Heart right ventricle (tissue), 16 donors: ENCODE results near the gene NAV3. TPM values are rescaled to one million over a fixed set of nuclear protein-coding genes. Genes with fewer than 3 reads are reported as not detected.

Experiments used
- ATAC-seq, 8 donors: fragments of 200-7000 bp; cut with Tn5 transposase; one replicate each; pipeline ENCODE4 v1.9.1; 2020; ENCODE audit warnings: mild to moderate bottlenecking in 8 of 8, moderate library complexity in 8 of 8, moderate number of reproducible peaks in 1 of 8
- DNase-seq, 2 donors: peaks; one replicate each; pipeline ENCODE4 v3.0.0-alpha.2; 2020
- H3K27ac ChIP-seq, 10 donors: fragments of 200-600 bp; sonication (generic) in 2 of 10; one replicate each; pipeline versions ENCODE4 v1.5.0 to v1.8.0; 2020 to 2022; ENCODE audit warnings: mild to moderate bottlenecking in 3 of 10
- H3K27me3 ChIP-seq, 7 donors: fragments of 200-600 bp; one replicate each; pipeline ENCODE4 v1.8.0; 2021 to 2022; ENCODE audit warnings: mild to moderate bottlenecking in 2 of 7
- H3K36me3 ChIP-seq, 9 donors: fragments of 200-600 bp; sonication (generic) in 1 of 9; one replicate each; pipeline versions ENCODE4 v1.5.0 to v1.8.0; 2020 to 2022; ENCODE audit warnings: mild to moderate bottlenecking in 2 of 9
- H3K4me1 ChIP-seq, 9 donors: fragments of 200-600 bp; sonication (generic) in 1 of 9; one replicate each; pipeline versions ENCODE4 v1.5.0 to v1.8.0; 2020 to 2022; ENCODE audit warnings: mild to moderate bottlenecking in 4 of 9
- H3K4me3 ChIP-seq, 10 donors: fragments of 200-600 bp; sonication (generic) in 2 of 10; one replicate each; pipeline versions ENCODE4 v1.5.0 to v1.8.0; 2020 to 2022; ENCODE audit warnings: mild to moderate bottlenecking in 7 of 10, moderate library complexity in 2 of 10
- H3K9me3 ChIP-seq, 11 donors: fragments of 200-600 bp in 10 of 11; sonication (generic) in 2 of 11; one replicate each; pipeline versions ENCODE4 v1.5.0 to v1.8.0; 2013 to 2022; ENCODE audit warnings: mild to moderate bottlenecking in 2 of 11, control low read depth in 1 of 11, moderate library complexity in 1 of 11
- WGBS, 2 donors: extraction: QIAGEN DNeasy Blood & Tissue Kit; methylation state at CpG; one replicate each; pipeline ENCODE4 v1.1.7; 2013; ENCODE audit warnings: inconsistent platforms in 1 of 2; 5-methylcytosine and 5-hydroxymethylcytosine counted together
- intact Hi-C, 10 donors: fragments of 100-400 bp; cut with DNase I; formaldehyde crosslinking; loops; one replicate each; pipeline versions ENCODE4 v1.11.1 to v1.14.2; 2022
- polyA plus RNA-seq, 2 donors: library from polyadenylated mRNA; stranded (reverse); fragments of 200-250 nt; gene quantifications; one replicate each; pipeline ENCODE4 v1.2.3, GENCODE V29; 2013
- total RNA-seq, 10 donors: library from RNA; stranded (reverse); fragmentation: NEBNext Ultra II Directional in 3 of 10; extraction: Animal tissue kit (Norgen Biotek cat#: 25700) in 3 of 10; gene quantifications; one replicate each; pipeline versions ENCODE4 v1.2.1 to v1.2.4, GENCODE V29; 2021 to 2023
- TF ChIP-seq, protein P1 (sequence below), 9 donors: fragments of 200-600 bp; sonication (generic) in 2 of 9; IDR thresholded peaks; one replicate each; pipeline versions ENCODE4 v1.5.0 to v1.8.0; 2021 to 2022; ENCODE audit warnings: antibody characterized with exemption in 9 of 9, mild to moderate bottlenecking in 5 of 9, moderate library complexity in 1 of 9
- donor health status: Arrhythmogenic right ventricular cardiomyopathy.
- donor health status: ischemic (EF 13 %, LVEDD 7.1; RV severe dilation, severe dysfunction).
- donor health status: healthy with polysubstance abuse.
- donor health status: DM: no; HTN: yes; CAD: no.
- donor health status: DM: no; HTN: no; CAD: no.
- donor health status: ischemic (EF 25% LVEDD 6.9; RV normal size, moderate dysfunction).
- donor health status: ischemic (EF 25% LVEDD 5.7; RV mildly dilated, moderate dysfunction).
- donor health status: healthy.
- donor health status: DM: yes; HTN: yes; CAD: no.
- donor health status: Ischemic cardiomyopathy.
- donor health status: ischemic (EF 35%, LVEDD 5.7; RV mildly dilated, moderate dysfunction).
- donor health status: nonischemic (EF 11% LVEDD 7.7; RV severe dilation, severe dysfunction).
- donor health status: DM: yes; HTN: yes; CAD: no.
- donor health status: PGD.
- donor health status: ischemic (EF 29% LVEDD 5.4; RV normal size, mild dysfunction).
- donor health status: nonischemic (EF 23%, LVEDD 6.1; RV moderate dilation, normal function).

The NAV3 gene
- total and polyA plus RNA-seq, 12 donors, result 0.91 to 7.6 (median 4.6) TPM

GRCh38 chr12:78005094-78005492 lies 174.4 kb downstream of the NAV3 start:
- DNase-seq (no peak), ATAC-seq (no peak)
- 95 to 97% methylated on average over 3 of the region's 3 CpGs for WGBS, 2 donors
- H3K36me3 ChIP-seq, result no peaks in the 10 kb centered on the region
- no peak overlapping the region for H3K27ac ChIP-seq
- intact Hi-C loops, result loop anchor here in 3 of 10 donors (10.0 kb wide), 3 partner anchors 120 to 1170 kb away; no protein-coding TSS in a partner anchor
- H3K4me3 ChIP-seq, result no peak overlapping the region
- peaks cover 0 to 6% (median 0%) of the 10 kb centered on the region in 9 donors for H3K4me1 ChIP-seq
- no peaks in the 10 kb centered on the region for H3K9me3 ChIP-seq
- TF ChIP-seq, protein P1, sequence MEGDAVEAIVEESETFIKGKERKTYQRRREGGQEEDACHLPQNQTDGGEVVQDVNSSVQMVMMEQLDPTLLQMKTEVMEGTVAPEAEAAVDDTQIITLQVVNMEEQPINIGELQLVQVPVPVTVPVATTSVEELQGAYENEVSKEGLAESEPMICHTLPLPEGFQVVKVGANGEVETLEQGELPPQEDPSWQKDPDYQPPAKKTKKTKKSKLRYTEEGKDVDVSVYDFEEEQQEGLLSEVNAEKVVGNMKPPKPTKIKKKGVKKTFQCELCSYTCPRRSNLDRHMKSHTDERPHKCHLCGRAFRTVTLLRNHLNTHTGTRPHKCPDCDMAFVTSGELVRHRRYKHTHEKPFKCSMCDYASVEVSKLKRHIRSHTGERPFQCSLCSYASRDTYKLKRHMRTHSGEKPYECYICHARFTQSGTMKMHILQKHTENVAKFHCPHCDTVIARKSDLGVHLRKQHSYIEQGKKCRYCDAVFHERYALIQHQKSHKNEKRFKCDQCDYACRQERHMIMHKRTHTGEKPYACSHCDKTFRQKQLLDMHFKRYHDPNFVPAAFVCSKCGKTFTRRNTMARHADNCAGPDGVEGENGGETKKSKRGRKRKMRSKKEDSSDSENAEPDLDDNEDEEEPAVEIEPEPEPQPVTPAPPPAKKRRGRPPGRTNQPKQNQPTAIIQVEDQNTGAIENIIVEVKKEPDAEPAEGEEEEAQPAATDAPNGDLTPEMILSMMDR (IDR thresholded peaks at IDR 0.05), result no peak
- H3K27me3 ChIP-seq, result no peaks in the 10 kb centered on the region

DNA sequence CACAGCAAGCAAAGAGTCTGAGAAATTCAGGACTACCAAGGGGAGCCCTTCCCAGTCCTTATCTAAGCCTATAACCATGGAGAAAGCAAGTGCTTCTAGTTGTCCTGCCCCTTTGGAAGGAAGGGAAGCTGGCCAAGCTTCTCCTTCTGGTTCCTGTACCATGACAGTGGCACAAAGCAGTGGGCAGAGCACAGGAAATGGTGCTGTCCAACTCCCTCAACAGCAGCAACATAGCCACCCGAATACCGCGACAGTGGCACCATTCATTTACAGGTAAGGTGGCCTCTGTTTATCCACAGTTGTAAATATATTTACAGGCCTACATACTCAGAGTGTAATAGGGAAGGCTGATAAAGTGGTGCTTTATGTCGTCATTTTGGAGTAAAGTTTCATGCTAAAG lies 176.5 kb downstream of the NAV3 start:
- Histone ChIP-seq H3K27ac (no peak overlapping the region), H3K9me3 (no peaks in the 10 kb centered on the region), H3K4me3 (no peak overlapping the region), H3K4me1 (peaks cover 0 to 6% (median 0%) of the 10 kb centered on the region in 9 donors), H3K36me3 (no peaks in the 10 kb centered on the region), H3K27me3 (no peaks in the 10 kb centered on the region)
- ATAC-seq (no peak), DNase-seq (no peak)
- intact Hi-C loops, result loop anchor here in 3 of 10 donors (10.0 kb wide), 3 partner anchors 118 to 1168 kb away; no protein-coding TSS in a partner anchor
- TF ChIP-seq, protein P1 (IDR thresholded peaks at IDR 0.05), result no peak
- 93 to 99% methylated on average over 4 of the region's 4 CpGs for WGBS, 2 donors

DNA sequence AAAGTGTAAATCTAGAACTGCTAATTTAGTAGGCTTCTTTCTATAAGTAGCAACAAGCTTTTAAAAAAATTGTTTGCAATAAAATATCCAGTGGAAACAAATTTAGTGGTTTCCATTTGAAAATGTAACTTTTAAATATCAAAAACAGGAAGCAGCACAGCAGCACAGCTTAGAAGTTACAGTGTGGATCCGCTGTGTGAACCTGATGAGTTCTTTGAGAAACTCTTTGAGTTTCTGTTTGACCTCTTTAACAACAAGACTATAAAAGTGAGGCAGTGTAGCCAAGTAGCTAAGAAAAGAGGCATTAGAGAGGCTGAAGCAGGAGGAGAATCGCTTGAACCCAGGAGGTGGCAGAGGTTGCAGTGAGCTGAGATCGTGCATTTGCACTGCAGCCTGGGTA lies 178.3 kb downstream of the NAV3 start:
- H3K9me3 ChIP-seq, result no peaks in the 10 kb centered on the region
- intact Hi-C loops, result loop anchor here in 3 of 10 donors (10.0 kb wide), 3 partner anchors 116 to 1166 kb away; no protein-coding TSS in a partner anchor
- 95% methylated on average over 3 of the region's 3 CpGs for WGBS, 2 donors
- DNase-seq, result no peak
- H3K4me1 ChIP-seq, result peaks cover 0 to 6% (median 0%) of the 10 kb centered on the region in 9 donors
- no peaks in the 10 kb centered on the region for H3K36me3 ChIP-seq
- no peak overlapping the region for H3K4me3 ChIP-seq
- no peak for ATAC-seq
- TF ChIP-seq, protein P1 (IDR thresholded peaks at IDR 0.05), result no peak
- H3K27ac ChIP-seq, result no peak overlapping the region
- H3K27me3 ChIP-seq, result no peaks in the 10 kb centered on the region

DNA sequence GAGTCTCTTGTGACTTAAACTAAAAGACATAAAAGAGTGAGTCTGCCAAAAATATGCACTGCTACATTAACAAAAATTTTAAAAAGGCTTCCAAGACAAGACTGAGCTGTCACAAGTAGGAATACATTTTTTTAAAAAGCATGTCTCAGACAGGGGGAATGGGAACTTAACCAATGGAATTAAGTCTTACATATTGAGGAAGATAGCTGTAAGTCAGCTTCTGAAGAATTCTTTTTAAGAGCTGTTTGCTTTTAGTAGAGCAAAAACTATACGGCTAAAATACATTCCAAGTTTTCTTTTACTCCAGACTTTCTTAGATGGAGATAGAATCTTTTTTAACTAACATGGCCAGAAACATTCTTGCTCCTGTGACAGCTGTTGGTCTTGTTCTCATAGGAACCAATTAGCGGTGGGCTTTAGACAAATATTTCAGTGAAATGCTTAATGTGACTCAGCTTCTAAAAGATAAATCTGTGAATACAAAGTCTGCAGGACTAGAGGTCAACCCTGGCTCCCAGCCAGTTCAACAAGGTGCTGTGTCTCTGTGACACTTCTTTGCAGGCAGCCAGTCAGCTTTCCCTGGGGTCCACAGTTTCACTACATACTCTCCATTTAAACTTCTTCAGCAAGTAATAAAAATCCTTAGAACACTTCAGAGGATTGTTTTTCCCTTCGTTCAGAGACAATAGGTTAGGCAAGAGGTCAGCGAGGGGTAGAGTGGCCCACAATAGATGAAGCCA lies 187.6 kb downstream of the NAV3 start:
- Histone ChIP-seq H3K27me3 (no peaks in the 10 kb centered on the region), H3K4me3 (no peak overlapping the region), H3K9me3 (no peaks in the 10 kb centered on the region), H3K36me3 (no peaks in the 10 kb centered on the region), H3K27ac (peak overlapping the region in 1 of 10 donors; percentile 33), H3K4me1 (no peaks in the 10 kb centered on the region)
- ATAC-seq (peak in 1 of 8 donors; percentile 37), DNase-seq (no peak)
- TF ChIP-seq, protein P1 (IDR thresholded peaks at IDR 0.05), result no peak
- intact Hi-C loops, result no loop called here
- 65% methylated on average over 4 of the region's 4 CpGs for WGBS, 2 donors
